HepG2 (cell line): ENCODE data around the gene ANKZF1. TPM values are rescaled to one million over a fixed set of nuclear protein-coding genes. Genes with fewer than 3 reads are reported as not detected.

Source experiments
- ARID2 ChIP-seq: sonication (generic); formaldehyde crosslinking; IDR thresholded peaks from 2 replicates; pipeline ENCODE4 v1.8.1; 2022; ENCODE audit warnings: mild to moderate bottlenecking, missing genetic modification reagents, borderline replicate concordance
- ARNT ChIP-seq: fragments of 450-650 bp; IDR thresholded peaks from 2 replicates; pipeline ENCODE4 v1.6.1; 2017
- FOXJ3 ChIP-seq: sonication (generic); formaldehyde crosslinking; IDR thresholded peaks from 2 replicates; pipeline ENCODE4 v1.4.0; 2020; ENCODE audit warnings: missing genetic modification reagents, mild to moderate bottlenecking, borderline replicate concordance
- HDAC1 ChIP-seq: sonication (generic); formaldehyde crosslinking; IDR thresholded peaks from 2 replicates; pipeline ENCODE4 v1.5.1; 2020; ENCODE audit warnings: mild to moderate bottlenecking, missing genetic modification reagents
- IKZF1 ChIP-seq: fragments of 450-650 bp; IDR thresholded peaks from 2 replicates; pipeline ENCODE4 v1.7.1; 2016
- KDM5A ChIP-seq: fragments of 200-600 bp; sonication (generic); IDR thresholded peaks from 2 replicates; pipeline ENCODE4 v1.7.0; 2018; ENCODE audit warnings: antibody characterized with exemption, mild to moderate bottlenecking, low read length, borderline replicate concordance
- KLF12 ChIP-seq: sonication (generic); formaldehyde crosslinking; IDR thresholded peaks from 2 replicates; pipeline ENCODE4 v1.4.0; 2020; ENCODE audit warnings: missing genetic modification reagents, borderline replicate concordance
- MBD4 ChIP-seq: IDR thresholded peaks from 2 replicates; pipeline ENCODE4 v1.6.1; 2012; ENCODE audit warnings: low read length, inconsistent platforms, borderline replicate concordance
- MYC ChIP-seq: sonication (generic); formaldehyde crosslinking; IDR thresholded peaks from 2 replicates; pipeline ENCODE4 v1.9.0; 2021; ENCODE audit warnings: missing genetic modification reagents, borderline replicate concordance
- RBAK ChIP-seq: sonication (generic); formaldehyde crosslinking; IDR thresholded peaks from 2 replicates; pipeline ENCODE4 v1.5.1; 2020; ENCODE audit warnings: mild to moderate bottlenecking, missing genetic modification reagents
- TGIF2 ChIP-seq: IDR thresholded peaks from 2 replicates; pipeline ENCODE4 v1.6.1; 2016; ENCODE audit warnings: control low read depth, missing compliant biosample characterization
- ZNF180 ChIP-seq: sonication (generic); formaldehyde crosslinking; IDR thresholded peaks from 2 replicates; pipeline ENCODE4 v1.4.0; 2020; ENCODE audit warnings: low read depth, missing genetic modification reagents, borderline replicate concordance
- ZNF20 ChIP-seq: sonication (generic); formaldehyde crosslinking; IDR thresholded peaks from 2 replicates; pipeline ENCODE4 v1.4.0; 2020; ENCODE audit warnings: mild to moderate bottlenecking, moderate library complexity, missing genetic modification reagents
- ZNF260 ChIP-seq: sonication (generic); formaldehyde crosslinking; IDR thresholded peaks from 2 replicates; pipeline ENCODE4 v1.4.0; 2020; ENCODE audit warnings: missing genetic modification reagents, low read depth, mild to moderate bottlenecking, borderline replicate concordance
- ZNF501 ChIP-seq: sonication (generic); formaldehyde crosslinking; IDR thresholded peaks from 2 replicates; pipeline ENCODE4 v1.5.1; 2020; ENCODE audit warnings: mild to moderate bottlenecking, moderate library complexity, missing genetic modification reagents
- ZNF530 ChIP-seq: sonication (generic); formaldehyde crosslinking; IDR thresholded peaks from 2 replicates; pipeline ENCODE4 v1.5.0; 2020; ENCODE audit warnings: low read depth, mild to moderate bottlenecking, missing genetic modification reagents
- ZNF546 ChIP-seq: sonication (generic); formaldehyde crosslinking; conservative IDR thresholded peaks from 2 replicates; pipeline ENCODE4 v1.8.1; 2023; ENCODE audit warnings: mild to moderate bottlenecking, missing genetic modification reagents
- ZNF547 ChIP-seq: sonication (generic); formaldehyde crosslinking; IDR thresholded peaks from 2 replicates; pipeline ENCODE4 v1.5.1; 2020; ENCODE audit warnings: mild to moderate bottlenecking, missing genetic modification reagents
- ZNF552 ChIP-seq: sonication (generic); formaldehyde crosslinking; IDR thresholded peaks from 2 replicates; pipeline ENCODE4 v1.9.0; 2022; ENCODE audit warnings: missing genetic modification reagents, mild to moderate bottlenecking, borderline replicate concordance
- ZNF749 ChIP-seq: sonication (generic); formaldehyde crosslinking; IDR thresholded peaks from 2 replicates; pipeline ENCODE4 v1.8.0; 2022; ENCODE audit warnings: mild to moderate bottlenecking, missing genetic modification reagents, moderate library complexity, borderline replicate concordance
- ZNF766 ChIP-seq: sonication (generic); formaldehyde crosslinking; IDR thresholded peaks from 2 replicates; pipeline ENCODE4 v1.5.0; 2020; ENCODE audit warnings: missing genetic modification reagents, borderline replicate concordance
- polyA plus RNA-seq, 8 experiments: library from polyadenylated mRNA; depleted of rRNA in 3 of 8; stranded (reverse) in 7 of 8; unstranded in 1 of 8; fragments of >200 nt; fragmentation: Illumina TruSeq in 4 of 8; extraction: Trizol in 4 of 8; gene quantifications; 2 replicates each; pipeline versions ENCODE4 v1.2.1 to v1.2.3, GENCODE V29; 2011 to 2016; ENCODE audit warnings: low read depth in 4 of 8, missing spikeins in 1 of 8, mixed read lengths in 1 of 8; ENCODE audit not compliant: insufficient read depth in 1 of 8
- total RNA-seq, 5 experiments: library from RNA; depleted of rRNA; stranded (reverse); fragments of >200 nt; fragmentation: Illumina TruSeq; extraction: Trizol; gene quantifications; 2 replicates each; pipeline ENCODE4 v1.2.3, GENCODE V29; 2016; ENCODE audit warnings: low read depth in 1 of 5
- TF ChIP-seq, protein P1 (sequence below): sonication (generic); formaldehyde crosslinking; IDR thresholded peaks from 2 replicates; pipeline ENCODE4 v1.5.1; 2020; ENCODE audit warnings: missing genetic modification reagents, mild to moderate bottlenecking, borderline replicate concordance
- TF ChIP-seq, protein P2 (sequence below): sonication (generic); formaldehyde crosslinking; IDR thresholded peaks from 2 replicates; pipeline ENCODE4 v1.4.0; 2020; ENCODE audit warnings: missing genetic modification reagents
- TF ChIP-seq, protein P3 (sequence below): sonication (generic); formaldehyde crosslinking; IDR thresholded peaks from 2 replicates; pipeline ENCODE4; 2020; ENCODE audit warnings: missing genetic modification reagents, mild to moderate bottlenecking, borderline replicate concordance

Gene ANKZF1
- total and polyA plus RNA-seq, 2 of the 13 experiments (the other 11 are each of a cell fraction or from before 2014, with no cell fraction given): 25.3 to 128 TPM

DNA sequence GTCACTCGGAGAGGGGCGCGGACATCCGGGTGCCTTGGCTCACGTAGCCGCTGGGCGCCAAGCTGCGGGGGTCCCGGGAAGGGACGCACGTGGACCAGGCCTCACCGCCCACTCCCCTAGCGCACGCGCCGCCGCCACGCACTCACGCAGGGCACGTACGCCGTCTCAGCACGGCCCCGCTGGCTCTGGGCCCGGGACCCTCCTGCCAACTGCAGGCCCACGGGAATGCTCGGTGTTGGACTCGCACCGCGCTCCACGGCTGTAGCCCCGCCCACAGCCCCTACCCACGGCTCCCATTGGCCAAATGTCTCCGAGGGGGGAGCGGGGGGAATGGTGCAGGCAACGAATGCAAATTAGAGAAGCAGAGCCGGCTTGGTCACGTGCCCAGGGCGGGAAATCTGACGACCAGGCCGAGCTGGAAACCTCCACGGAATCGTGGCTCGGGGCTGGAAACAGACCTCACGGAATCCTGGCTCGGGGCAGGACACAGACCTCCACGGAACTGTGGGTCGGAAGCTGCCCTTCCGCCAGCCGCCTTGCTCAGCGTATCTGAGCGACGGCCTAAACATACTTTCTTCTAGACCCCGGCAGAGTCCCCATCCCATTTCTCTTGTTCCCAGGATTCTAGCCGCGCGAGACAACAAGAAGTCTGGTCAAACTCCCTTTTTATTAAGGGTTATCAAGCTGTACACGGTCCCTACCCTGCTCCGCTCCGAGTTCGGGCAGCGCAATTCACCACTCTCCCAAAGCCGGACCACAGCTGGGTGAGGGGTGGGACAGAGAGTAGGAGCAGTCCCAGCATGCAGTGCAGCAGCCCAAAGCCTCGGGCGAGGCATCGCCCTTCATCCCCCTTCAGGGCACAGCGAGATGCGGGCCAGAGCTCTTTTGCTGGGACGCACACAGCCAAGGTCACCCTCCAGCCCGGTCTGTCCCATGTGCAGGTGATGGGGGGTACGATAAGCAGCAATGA lies 10.6 kb upstream of the ANKZF1 start, which contains the start of gene ABCB6 (continued):
- TF ChIP-seq ZNF547 (CRISPR knock-in tag) (peak; percentile 96), RBAK (CRISPR knock-in tag) (no peak), KLF12 (CRISPR knock-in tag) (peak; percentile 85), KDM5A (no peak), ZNF501 (peak; percentile 95), IKZF1 (no peak), ZNF530 (no peak), ARNT (no peak), ZNF20 (peak; percentile 97; the same call in 1 of the 2 replicates), ZNF766 (peak; percentile 74; the same call in 1 of the 2 replicates), ZNF552 (CRISPR knock-in tag) (peak; percentile 51; the same call in 1 of the 2 replicates), MBD4 (no peak), TGIF2 (peak; percentile 79), ZNF546 (CRISPR knock-in tag) (peak; percentile 74; the same call in 1 of the 2 replicates), ZNF180 (peak; percentile 92; the same call in 1 of the 2 replicates), FOXJ3 (CRISPR knock-in tag) (0 out of 2 replicates have a peak, but pooled peaks have one; percentile 4), MYC (CRISPR knock-in tag) (peak; percentile 99), ZNF749 (CRISPR knock-in tag) (peak; percentile 94; the same call in 1 of the 2 replicates), ARID2 (CRISPR knock-in tag) (peak; percentile 98), HDAC1 (peak; percentile 95), ZNF260 (CRISPR knock-in tag) (no peak)
- TF ChIP-seq, protein P1, sequence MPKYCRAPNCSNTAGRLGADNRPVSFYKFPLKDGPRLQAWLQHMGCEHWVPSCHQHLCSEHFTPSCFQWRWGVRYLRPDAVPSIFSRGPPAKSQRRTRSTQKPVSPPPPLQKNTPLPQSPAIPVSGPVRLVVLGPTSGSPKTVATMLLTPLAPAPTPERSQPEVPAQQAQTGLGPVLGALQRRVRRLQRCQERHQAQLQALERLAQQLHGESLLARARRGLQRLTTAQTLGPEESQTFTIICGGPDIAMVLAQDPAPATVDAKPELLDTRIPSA: no peak
- TF ChIP-seq, protein P2, sequence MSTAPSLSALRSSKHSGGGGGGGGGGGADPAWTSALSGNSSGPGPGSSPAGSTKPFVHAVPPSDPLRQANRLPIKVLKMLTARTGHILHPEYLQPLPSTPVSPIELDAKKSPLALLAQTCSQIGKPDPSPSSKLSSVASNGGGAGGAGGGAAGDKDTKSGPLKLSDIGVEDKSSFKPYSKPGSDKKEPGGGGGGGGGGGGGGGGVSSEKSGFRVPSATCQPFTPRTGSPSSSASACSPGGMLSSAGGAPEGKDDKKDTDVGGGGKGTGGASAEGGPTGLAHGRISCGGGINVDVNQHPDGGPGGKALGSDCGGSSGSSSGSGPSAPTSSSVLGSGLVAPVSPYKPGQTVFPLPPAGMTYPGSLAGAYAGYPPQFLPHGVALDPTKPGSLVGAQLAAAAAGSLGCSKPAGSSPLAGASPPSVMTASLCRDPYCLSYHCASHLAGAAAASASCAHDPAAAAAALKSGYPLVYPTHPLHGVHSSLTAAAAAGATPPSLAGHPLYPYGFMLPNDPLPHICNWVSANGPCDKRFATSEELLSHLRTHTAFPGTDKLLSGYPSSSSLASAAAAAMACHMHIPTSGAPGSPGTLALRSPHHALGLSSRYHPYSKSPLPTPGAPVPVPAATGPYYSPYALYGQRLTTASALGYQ: 0 out of 2 replicates have a peak, but pooled peaks have one; percentile 38
- TF ChIP-seq, protein P3, sequence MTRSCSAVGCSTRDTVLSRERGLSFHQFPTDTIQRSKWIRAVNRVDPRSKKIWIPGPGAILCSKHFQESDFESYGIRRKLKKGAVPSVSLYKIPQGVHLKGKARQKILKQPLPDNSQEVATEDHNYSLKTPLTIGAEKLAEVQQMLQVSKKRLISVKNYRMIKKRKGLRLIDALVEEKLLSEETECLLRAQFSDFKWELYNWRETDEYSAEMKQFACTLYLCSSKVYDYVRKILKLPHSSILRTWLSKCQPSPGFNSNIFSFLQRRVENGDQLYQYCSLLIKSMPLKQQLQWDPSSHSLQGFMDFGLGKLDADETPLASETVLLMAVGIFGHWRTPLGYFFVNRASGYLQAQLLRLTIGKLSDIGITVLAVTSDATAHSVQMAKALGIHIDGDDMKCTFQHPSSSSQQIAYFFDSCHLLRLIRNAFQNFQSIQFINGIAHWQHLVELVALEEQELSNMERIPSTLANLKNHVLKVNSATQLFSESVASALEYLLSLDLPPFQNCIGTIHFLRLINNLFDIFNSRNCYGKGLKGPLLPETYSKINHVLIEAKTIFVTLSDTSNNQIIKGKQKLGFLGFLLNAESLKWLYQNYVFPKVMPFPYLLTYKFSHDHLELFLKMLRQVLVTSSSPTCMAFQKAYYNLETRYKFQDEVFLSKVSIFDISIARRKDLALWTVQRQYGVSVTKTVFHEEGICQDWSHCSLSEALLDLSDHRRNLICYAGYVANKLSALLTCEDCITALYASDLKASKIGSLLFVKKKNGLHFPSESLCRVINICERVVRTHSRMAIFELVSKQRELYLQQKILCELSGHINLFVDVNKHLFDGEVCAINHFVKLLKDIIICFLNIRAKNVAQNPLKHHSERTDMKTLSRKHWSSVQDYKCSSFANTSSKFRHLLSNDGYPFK (CRISPR knock-in tag): peak; percentile 85
